GM21619 (cell line): ENCODE measurements around the gene IDI2.
"Not testable (repeated sequence)": the region's sequence is repeated elsewhere in the genome, so short reads cannot be mapped to it uniquely, and the experiment has no call there.

ENCODE experiments used
- ATAC-seq: cut with Tn5 transposase; IDR thresholded peaks from one replicate; pipeline ENCODE4 v1.9.1; 2021; ENCODE audit not compliant: unreplicated experiment

Gene IDI2

DNA sequence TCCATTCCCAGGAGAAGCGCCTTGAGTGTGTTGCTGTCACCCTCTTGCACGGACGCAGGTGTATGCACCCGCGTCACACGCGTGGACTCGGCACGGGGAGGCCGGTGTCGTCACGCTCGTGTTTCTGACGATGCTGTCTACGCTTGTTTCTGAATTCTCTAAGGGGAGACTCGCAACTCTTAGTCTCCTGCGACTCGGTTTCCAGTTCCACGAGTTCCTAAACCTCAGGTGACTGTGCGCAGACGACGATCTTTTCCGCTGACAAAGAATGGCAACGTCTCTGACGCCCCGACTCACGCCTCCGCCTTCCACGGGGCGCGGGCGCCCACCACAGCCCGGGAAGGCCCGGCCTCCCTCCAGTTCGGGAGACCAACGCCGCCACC is 22.7 kb upstream of the IDI2 start:
- ATAC-seq, result no peak

DNA sequence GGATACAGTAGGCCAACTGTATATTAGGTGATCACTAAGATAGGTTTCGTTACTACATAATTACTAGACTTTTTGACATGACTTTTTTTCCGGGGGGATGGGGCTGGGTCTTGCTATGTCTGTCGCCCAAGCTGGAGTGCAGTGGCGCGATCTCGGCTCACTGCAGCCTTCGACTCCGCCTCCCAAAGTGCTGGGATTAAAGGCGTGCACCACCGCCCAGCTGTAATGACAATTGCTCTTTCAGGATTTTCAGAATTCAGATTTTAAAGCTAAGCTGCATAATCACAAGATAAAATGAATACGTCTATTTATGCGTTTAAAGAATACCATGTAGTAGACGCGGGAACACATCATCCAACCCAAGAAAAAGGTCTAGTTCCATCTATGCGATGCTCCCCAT is 22.3 kb upstream of the IDI2 start:
- no peak for ATAC-seq

DNA sequence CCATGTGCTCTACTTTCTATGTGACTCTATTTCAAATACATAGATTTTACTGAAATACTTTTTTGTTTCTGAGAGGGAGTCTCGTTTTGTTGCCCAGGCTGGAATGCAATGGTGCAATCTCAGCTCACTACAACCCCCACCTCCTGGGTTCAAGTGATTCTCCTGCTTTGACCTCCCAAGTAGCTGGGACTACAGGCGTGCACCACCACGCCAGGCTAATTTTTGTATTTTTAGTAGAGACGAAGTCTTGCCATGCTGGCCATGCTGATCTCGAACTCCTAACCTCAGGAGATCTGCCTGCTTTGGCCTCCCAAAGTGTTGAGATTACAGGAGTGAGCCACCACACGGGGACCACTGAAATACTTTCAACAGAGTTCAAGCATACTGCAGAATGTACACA is 19.8 kb upstream of the IDI2 start:
- no peak for ATAC-seq

DNA sequence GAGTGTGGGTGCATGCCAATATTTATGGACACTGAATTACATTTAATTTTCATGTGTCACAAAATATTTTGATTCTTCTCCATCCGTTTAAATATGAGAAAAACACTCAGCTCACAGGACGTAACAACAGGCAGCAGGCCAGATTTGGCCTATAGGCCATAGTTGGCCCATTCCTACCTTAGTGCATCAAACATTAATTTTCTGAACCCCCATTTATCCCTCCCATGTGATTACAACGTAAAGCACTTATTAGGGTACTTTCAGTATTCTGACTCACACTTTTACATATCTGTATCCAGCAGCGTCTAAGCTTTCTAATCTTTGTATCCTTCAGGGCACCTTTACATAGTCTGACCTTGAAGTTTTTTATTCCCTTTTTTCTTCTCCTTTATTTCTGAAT is 19.3 kb upstream of the IDI2 start:
- no peak for ATAC-seq

DNA sequence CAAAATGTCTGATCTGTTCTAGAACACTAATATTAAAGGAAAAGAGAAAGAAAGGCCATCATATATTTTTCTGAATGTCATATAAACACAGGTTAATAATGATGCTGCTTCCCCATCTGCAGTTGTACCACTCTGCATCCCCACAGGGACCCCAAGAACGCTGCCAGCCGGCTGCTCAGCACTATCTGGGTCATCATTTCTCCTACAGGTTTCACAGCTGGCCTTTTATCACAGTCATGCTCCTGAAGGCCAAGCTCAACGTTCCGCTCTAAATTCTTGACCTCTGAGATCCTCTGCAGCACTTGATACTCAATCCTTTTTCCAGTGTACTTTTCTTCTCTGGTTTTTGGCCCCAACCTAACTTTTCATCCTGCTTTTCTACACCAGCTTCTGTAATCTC is 18.5 kb upstream of the IDI2 start:
- ATAC-seq, result no peak

DNA sequence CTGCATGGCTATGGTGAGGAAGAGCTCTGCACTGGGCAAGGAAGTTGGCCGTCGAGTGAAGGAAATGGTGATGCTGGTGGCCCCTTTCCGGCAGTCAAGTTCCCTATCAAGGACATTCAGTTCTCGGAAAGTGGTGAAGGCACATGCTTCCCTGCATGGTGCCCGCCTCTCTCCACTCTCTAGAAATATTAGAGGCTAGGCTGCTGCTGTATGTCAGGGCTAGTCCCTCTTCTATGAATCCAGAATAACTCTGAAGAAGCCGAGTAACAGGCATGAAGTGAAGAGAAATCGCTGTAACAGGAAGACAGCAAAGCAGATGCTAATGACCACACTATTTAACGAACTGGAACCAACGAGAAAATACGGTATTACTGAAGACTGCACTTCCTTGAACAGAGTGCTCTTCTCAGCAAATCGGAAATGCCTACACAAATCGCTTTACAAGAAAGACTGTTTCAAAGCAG is 17.9 kb upstream of the IDI2 start:
- ATAC-seq, result peak; percentile 57

DNA sequence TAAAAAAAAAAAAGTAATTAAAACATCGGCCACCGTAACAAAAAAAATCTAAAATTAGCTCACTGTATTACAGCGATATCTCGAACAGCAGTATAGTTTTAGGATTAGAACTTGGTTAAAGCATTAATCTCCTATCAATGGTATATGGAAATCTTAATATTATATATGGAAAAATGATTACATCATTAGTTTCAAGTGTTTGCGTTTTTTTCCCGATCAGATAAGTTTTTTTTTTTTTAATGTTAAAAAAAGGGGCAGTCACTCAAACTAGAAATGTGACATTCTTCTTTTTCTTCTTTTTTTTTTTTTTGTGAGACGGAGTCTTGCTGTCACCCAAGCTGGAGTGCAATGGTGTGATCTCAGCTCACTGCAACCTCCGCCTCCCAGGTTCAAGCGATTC is 15.9 kb upstream of the IDI2 start:
- ATAC-seq, result no peak

DNA sequence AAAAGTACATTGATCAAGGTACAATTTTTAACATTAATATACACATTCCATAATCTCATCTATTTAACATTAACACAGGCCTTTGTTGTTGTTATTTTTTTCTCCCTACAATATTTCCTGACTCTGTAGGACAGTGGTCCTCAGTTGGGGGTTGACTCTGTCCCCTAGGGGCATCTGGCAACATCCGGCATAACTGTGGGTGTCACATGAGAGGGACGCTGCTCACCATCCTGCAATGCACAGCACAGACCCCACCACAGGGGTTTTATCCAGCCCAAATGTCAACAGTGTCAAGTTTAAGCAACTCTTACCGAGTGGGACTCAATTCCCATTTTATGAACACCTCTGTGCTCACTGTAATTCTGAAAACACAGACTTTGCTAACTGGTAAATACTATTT is 14.5 kb upstream of the IDI2 start:
- ATAC-seq, result no peak

DNA sequence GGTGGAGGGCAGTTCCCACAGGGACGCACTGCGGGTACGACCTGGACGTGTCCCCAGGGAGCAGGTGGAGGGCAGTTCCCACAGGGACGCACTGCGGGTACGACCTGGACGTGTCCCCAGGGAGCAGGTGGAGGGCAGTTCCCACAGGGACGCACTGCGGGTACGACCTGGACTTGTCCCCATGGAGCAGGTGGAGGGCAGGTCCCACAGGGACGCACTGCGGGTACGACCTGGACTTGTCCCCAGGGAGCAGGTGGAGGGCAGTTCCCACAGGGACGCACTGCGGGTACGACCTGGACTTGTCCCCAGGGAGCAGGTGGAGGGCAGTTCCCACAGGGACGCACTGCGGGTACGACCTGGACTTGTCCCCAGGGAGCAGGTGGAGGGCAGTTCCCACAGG is 13.1 kb upstream of the IDI2 start:
- not testable (repeated sequence) for ATAC-seq

DNA sequence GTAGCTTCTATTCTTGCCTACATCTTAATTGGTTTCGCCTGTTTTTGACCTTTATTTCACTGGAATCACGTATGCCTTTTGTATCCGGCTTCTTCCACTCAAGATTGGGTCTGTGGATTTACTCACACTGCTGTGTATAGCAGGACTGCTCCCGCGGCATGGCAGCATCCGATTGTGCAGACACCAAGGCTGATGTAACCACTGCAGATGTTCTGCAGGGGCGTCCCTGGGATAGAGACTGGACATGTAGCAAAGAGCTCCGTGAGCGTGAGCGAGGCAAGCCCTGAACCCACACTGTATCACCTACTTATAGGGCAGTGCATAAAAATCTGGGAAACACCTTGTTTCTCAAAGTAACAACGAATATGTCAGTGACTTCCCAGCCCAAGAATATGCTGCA is 11.4 kb upstream of the IDI2 start:
- ATAC-seq, result no peak

DNA sequence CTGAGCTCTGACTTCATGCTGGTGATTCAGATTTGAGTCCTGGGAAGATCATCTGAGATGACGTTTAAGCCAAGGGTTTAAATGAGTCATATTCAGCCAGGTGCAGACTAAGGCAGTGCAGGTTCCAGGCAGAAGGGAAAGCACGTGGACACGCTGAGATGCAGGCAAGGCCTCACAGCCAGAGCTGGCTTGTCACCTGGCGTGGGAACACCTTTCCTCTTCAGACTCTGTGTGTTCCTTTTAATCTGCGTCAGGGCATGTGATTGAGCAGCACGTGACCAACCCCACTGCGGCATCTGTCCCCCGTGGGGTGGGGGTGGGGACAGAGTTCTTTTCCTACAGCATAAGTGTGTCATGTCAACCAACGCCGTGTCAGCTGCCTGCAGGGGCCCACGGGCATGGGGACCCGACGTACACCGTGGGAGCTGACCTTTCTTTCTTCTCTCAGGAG is 10.7 kb upstream of the IDI2 start:
- ATAC-seq, result peak; percentile 60

DNA sequence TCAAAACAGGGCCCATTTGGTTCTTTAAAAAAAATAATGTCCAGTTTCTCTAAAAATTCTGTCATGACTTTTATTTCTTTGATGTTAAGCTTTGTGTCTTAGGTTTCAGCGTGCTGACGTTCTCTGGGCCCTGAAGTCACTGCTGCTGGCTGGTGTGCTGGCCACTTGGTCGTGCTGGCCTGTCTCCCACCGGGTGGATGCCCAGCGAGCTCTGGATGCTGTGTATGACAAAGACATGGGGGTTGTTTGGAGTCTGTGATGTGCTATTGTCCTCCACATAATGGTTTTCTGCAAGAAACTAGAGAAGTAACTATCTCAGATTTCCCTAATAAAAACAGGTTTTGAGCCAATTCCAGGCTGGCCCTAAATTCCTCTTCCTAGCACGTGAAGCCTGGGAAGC is 9.5 kb upstream of the IDI2 start:
- ATAC-seq, result no peak

DNA sequence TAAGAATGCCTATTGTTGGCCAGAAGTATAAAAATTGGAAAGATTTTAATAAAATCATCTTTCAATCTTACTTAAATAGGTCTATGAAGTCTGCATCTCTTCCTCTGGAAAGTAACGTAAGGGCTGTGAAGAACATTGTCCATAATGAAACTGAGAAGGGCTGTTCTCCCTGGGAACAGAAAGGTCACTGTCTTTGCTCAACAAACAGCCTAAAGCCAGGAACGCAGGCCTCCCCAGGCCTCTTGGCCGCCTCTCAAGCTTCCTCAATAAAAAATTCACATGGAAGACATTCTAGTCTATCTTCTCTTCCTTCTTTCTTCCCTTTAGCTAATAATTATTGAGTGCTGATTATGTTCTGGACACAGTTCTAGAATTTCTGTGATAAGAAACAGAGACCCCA is 9.1 kb upstream of the IDI2 start:
- no peak for ATAC-seq

DNA sequence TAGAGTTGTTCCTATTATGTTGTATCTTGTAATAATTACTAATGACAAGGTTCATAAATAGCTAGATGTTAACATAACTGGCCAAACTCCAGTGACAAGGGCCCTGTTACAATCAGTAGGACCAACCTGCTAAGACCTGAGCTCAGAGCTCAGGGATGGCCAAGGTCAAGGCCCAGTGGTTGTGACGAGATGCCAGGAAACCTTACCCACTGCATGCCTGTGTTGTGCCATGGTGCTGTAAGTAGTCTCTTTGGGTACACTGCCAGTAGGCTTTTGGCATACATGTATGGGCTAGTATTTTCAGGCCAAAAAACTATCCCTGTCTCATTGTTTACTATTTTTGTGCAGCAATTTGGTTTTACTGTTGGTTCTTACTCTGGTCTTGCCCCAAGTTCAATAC is 7.9 kb upstream of the IDI2 start:
- ATAC-seq, result no peak

DNA sequence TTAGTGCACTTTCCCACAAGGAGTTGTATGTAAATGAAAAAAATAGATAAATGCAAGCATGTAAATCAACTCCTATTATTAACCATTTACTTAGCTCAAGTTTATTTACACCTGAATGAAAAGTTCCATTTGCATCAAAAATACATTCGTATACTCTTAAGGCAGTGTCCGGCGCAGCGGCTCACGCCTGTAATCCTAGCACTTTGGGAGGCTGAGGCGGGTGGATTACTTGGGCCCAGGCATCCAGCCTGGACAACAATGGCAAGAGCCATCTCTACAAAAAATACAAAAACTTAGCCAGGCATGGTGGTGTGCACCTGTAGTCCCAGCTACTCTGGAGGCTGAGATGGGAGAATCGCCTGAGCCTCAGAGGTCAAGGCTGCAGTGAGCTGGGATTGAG is 4.2 kb upstream of the IDI2 start:
- no peak for ATAC-seq

DNA sequence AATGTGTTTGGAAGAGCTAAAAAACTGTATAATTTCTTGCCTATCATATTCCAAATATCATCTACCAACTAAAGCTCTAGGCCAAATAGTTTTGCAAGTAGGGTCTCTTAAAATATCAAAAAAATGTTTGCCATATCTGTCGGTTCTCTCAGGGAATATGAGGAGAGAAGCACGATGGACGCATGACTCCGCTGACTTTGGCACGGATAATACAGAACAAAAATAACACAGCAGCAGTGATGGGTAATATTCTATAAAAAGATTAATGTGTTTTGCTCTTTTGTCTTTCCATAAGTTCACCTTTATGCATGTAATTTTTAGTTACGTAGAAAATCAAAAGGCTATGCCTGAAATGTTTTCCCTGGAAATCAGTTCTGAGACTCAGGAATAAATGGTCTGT is 919 bp upstream of the IDI2 start:
- ATAC-seq, result no peak

DNA sequence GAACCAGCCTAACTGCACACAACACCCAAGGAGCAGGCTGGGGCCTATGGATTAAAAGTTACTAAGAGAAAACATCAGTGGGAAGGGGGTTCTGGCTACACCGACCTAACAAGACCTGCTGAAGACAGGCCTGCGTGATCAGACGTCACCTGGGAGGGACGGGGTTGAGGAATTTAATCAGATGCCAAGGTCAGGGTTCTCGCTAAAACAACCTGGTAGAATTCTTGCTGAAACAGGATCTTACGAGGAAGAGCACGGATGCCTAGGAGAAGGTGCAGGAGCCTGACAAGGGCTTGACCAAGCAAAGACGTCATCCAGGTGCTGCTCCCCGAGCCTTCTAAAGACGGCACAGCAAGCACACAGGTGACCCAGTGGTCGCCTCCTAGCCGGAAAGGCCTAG is 1.6 kb downstream of the IDI2 start:
- no peak for ATAC-seq

DNA sequence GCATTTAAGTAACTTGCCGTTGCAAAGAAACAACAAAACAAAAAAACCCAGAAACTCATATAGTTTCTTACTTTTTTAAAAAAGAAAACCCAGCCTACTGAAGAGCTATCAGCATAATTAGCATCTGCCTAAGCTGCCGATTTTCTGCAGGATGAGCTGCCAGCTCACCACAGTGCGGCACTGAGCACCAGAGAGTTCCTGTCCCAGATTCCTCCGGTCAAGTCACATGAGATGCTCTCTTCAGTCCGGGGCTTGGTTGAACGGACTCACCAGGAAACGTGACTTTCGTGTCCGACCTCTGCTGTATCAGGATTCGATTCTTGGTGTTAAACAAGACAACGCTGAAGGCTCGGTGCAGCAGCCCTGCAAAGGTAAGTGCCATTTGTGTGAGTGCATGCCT is 3.2 kb downstream of the IDI2 start:
- no peak for ATAC-seq

DNA sequence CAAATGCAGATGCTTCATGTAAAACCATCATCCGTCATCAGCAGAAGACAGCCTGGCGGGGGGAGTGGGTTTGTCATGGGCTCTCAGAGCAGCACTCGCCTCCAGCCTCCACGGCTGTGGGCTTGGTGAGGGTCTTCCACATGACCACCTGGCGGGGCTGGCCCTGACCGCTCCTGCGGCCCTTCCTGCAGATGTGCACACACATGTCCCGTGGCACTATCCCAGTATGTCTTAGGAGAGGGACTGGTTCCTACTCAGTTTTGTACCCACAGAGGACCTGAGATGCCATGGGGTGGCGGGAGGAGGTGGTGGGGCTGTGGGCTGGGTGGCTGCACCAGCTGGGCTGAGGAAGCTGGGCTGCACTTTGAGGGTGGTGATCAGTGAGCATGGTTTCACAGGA is 4.7 kb downstream of the IDI2 start:
- no peak for ATAC-seq

DNA sequence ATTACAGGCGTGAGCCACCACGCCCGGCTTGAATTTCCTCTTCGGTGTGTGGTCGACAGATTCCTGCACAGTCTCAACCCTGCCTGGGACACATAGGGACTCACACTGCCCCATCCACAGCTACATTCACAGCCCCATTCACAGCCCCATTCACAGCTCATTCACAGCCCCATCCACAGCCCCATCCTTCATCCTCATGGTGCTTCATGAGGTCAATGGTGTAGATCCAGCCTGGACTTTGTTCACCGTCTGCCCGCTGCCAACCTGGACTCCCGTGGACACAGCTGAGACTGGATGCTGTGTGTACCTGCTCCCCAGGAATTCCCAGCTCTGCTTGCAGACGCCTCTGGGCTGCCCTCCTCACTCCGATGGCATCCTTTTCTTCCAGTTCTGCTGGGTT is 5.2 kb downstream of the IDI2 start:
- no peak for ATAC-seq

DNA sequence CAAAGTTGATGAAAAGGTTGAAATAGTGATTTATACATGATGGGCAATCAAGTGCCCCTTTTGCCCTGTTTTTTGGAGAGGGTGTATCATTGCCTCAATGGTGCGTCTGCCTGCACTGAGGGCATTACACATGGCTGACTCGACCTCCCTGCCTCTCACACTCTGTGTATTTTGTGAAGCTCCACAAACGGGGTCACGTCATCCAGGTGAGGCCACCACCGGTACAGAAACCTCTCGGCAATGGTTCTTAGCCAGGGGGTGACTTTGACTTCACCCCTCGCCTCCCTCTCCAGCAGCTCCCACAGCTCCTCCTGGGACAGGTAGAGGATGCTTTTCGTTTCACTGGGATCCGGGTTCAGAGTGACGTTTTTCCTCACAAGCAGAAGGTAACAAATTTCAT is 6.3 kb downstream of the IDI2 start:
- ATAC-seq, result no peak

DNA sequence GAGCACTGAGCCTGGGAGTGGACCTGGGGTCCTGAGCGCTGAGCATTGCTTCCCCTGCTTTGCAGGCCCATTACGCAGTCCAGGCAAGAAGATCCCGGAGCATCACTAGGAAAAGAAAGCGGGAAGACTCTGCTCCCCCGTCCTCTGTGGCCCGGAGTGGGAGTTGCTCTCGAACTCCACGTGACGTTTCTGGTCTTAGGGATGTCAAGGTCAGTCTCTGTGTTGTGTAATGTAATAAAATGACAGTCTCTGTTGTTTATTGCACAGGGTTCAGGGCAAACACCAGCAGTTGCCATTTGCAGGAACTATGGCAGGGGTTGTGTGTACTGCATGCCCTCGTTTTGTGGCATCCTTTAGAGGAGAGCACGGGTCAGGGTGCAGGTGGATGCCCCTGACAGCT is 10.0 kb downstream of the IDI2 start:
- ATAC-seq, result no peak

DNA sequence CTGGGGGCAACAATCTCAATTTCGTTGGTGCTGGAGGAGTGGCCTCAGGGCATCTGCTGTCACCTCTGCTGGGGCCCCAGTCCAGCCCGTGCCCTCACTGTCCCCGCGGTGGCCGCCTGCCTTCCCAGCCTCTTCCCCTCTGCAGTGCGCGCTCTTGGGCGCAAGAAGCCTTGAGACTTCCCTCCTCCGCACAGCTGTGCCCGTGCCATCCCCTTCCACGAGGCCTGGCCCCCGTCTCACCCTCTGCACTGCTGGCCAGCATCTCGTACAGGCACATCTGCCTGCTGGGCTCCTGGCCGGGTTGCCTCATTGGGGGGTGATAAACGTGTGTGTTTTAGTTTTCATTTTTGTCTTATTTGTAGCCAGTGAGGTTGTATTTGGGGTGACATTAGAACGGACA is 14.0 kb downstream of the IDI2 start:
- no peak for ATAC-seq

DNA sequence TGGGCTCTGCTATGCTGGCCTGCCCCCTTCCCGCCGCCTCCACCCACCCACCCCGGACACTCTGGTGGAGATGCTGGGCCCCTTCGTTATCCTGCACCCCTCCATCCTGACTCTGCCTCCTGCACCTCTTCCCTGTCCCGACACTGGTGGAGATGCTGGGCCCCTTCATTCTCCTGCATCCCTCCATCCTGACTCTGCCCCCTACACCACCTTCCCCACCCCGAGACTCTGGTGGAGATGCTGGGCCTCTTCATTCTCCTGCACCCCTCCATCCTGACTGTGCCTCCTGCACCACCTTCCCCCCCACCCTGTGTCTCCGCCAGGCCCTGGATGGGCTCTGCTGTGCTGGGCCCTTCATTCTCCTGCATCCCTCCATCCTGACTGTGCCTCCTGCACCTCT is 15.0 kb downstream of the IDI2 start:
- no peak for ATAC-seq
